ENCODE measurements around the gene YPEL3.

YPEL3 gene

GRCh38 chr16:30085820-30086219 lies 10.2 kb downstream of the YPEL3 start:
- TF ChIP-seq CTCF (IDR thresholded peaks at IDR 0.05; ENCODE audit: low read depth, low read length) = no peak
- H3K4me3 ChIP-seq (ENCODE audit: low read depth, low read length) = no peak overlapping the region
- no peak overlapping the region for H3K27ac ChIP-seq
- H3K36me3 ChIP-seq = peaks cover 46% of the 10 kb centered on the region
- no peaks in the 10 kb centered on the region for H3K27me3 ChIP-seq (ENCODE audit: insufficient read depth, low read depth, severe bottlenecking)
- no peaks in the 10 kb centered on the region for H3K9me3 ChIP-seq (ENCODE audit: severe bottlenecking)
- no peak for DNase-seq

- no peaks in the 10 kb centered on the region for H3K27me3 ChIP-seq (ENCODE audit: insufficient read depth, low read depth, severe bottlenecking)
- no peak for DNase-seq
- H3K27ac ChIP-seq = no peak overlapping the region
- H3K36me3 ChIP-seq = peaks cover 51% of the 10 kb centered on the region
- no peaks in the 10 kb centered on the region for H3K9me3 ChIP-seq (ENCODE audit: severe bottlenecking)
- no peak for TF ChIP-seq CTCF (IDR thresholded peaks at IDR 0.05; ENCODE audit: low read depth, low read length)
- no peak overlapping the region for H3K4me3 ChIP-seq (ENCODE audit: low read depth, low read length)
Observed at GRCh38 chr16:30085247-30085646, 10.8 kb downstream of the YPEL3 start.

GRCh38 chr16:30084816-30085159 lies 11.2 kb downstream of the YPEL3 start:
- TF ChIP-seq CTCF (IDR thresholded peaks at IDR 0.05; ENCODE audit: low read depth, low read length) = no peak
- Histone ChIP-seq H3K27me3 (ENCODE audit: insufficient read depth, low read depth, severe bottlenecking) (no peaks in the 10 kb centered on the region), H3K4me3 (ENCODE audit: low read depth, low read length) (no peak overlapping the region), H3K27ac (no peak overlapping the region), H3K36me3 (peaks cover 54% of the 10 kb centered on the region), H3K9me3 (ENCODE audit: severe bottlenecking) (no peaks in the 10 kb centered on the region)
- DNase-seq = no peak

- no peak overlapping the region for H3K27ac ChIP-seq
- no peak overlapping the region for H3K4me3 ChIP-seq (ENCODE audit: low read depth, low read length)
- H3K36me3 ChIP-seq = peaks cover 59% of the 10 kb centered on the region
- no peak for TF ChIP-seq CTCF (IDR thresholded peaks at IDR 0.05; ENCODE audit: low read depth, low read length)
- no peaks in the 10 kb centered on the region for H3K27me3 ChIP-seq (ENCODE audit: insufficient read depth, low read depth, severe bottlenecking)
- DNase-seq = no peak
- no peaks in the 10 kb centered on the region for H3K9me3 ChIP-seq (ENCODE audit: severe bottlenecking)
Observed at GRCh38 chr16:30084096-30084815, 11.8 kb downstream of the YPEL3 start.

- Histone ChIP-seq H3K27me3 (ENCODE audit: insufficient read depth, low read depth, severe bottlenecking) (no peaks in the 10 kb centered on the region), H3K36me3 (peaks cover 65% of the 10 kb centered on the region), H3K27ac (no peak overlapping the region), H3K9me3 (ENCODE audit: severe bottlenecking) (no peaks in the 10 kb centered on the region), H3K4me3 (ENCODE audit: low read depth, low read length) (no peak overlapping the region)
- TF ChIP-seq CTCF (IDR thresholded peaks at IDR 0.05; ENCODE audit: low read depth, low read length) = no peak
- DNase-seq = no peak
Observed at GRCh38 chr16:30083216-30084055, 12.6 kb downstream of the YPEL3 start.

All from WERI-Rb-1 (cell line).